Stimulated activated CD8-positive, alpha-beta memory T cell treated with anti-CD3 and anti-CD28 coated beads, Interleukin-7, amount 100 ng/mL, for 4 hours (primary cell): ENCODE measurements around the gene NPRL2.

Source experiments
- DNase-seq, 2 donors: peaks; one replicate each; pipeline ENCODE4 v3.0.0-alpha.2; 2020; ENCODE audit warnings: low read depth in 2 of 2

NPRL2 gene

GRCh38 chr3:50327943-50328691 is 22.5 kb downstream of the NPRL2 start, which contains the start of gene TUSC2:
TUSC2 (minus strand) TSS chr3:50328223; CDS start chr3:50328099, 124 bp downstream.
- peak; percentile 90 to 92 for DNase-seq

GRCh38 chr3:50327129-50327528 is 23.4 kb downstream of the NPRL2 start:
- no peak for DNase-seq

GRCh38 chr3:50326182-50326541 is 24.4 kb downstream of the NPRL2 start:
- DNase-seq = no peak

- no peak for DNase-seq
Observed at GRCh38 chr3:50325497-50326181, 24.9 kb downstream of the NPRL2 start.

GRCh38 chr3:50325113-50325480 is 25.5 kb downstream of the NPRL2 start:
- no peak for DNase-seq

- DNase-seq = no peak
Observed at GRCh38 chr3:50324351-50325112, 26.0 kb downstream of the NPRL2 start.

- no peak for DNase-seq
Observed at GRCh38 chr3:50323614-50324199, 26.9 kb downstream of the NPRL2 start.

GRCh38 chr3:50323092-50323600 is 27.4 kb downstream of the NPRL2 start:
- DNase-seq = no peak

GRCh38 chr3:50322386-50323091 is 28.0 kb downstream of the NPRL2 start, which contains the start of gene HYAL2:
HYAL2 (minus strand) TSS chr3:50322745; CDS start chr3:50320489, 2,256 bp downstream.
- no peak for DNase-seq

GRCh38 chr3:50322115-50322385 is 28.5 kb downstream of the NPRL2 start:
- DNase-seq = no peak

GRCh38 chr3:50321336-50322114 is 29.1 kb downstream of the NPRL2 start:
- DNase-seq = peak; percentile 66 to 77

GRCh38 chr3:50320853-50321335 is 29.7 kb downstream of the NPRL2 start:
- peak in 1 of 2 donors; percentile 67 for DNase-seq

GRCh38 chr3:50319894-50320625 is 30.5 kb downstream of the NPRL2 start:
- no peak for DNase-seq

- DNase-seq = no peak
Observed at GRCh38 chr3:50319181-50319893, 31.2 kb downstream of the NPRL2 start.

- no peak for DNase-seq
Observed at GRCh38 chr3:50318615-50319014, 32.0 kb downstream of the NPRL2 start.

GRCh38 chr3:50318163-50318562 is 32.4 kb downstream of the NPRL2 start:
- DNase-seq = no peak

GRCh38 chr3:50317300-50317699 is 33.3 kb downstream of the NPRL2 start:
- DNase-seq = no peak

GRCh38 chr3:50316657-50317242 is 33.8 kb downstream of the NPRL2 start:
- peak; percentile 66 to 72 for DNase-seq

- no peak for DNase-seq
Observed at GRCh38 chr3:50314816-50315215, 35.8 kb downstream of the NPRL2 start.
